ENCODE results near the gene PKP1. TPM values are rescaled to one million over a fixed set of nuclear protein-coding genes. Genes with fewer than 3 reads are reported as not detected.

Gene PKP1
- total RNA-seq, 2 donors from 2014 or later, result 36.8 to 82.9 TPM

DNA sequence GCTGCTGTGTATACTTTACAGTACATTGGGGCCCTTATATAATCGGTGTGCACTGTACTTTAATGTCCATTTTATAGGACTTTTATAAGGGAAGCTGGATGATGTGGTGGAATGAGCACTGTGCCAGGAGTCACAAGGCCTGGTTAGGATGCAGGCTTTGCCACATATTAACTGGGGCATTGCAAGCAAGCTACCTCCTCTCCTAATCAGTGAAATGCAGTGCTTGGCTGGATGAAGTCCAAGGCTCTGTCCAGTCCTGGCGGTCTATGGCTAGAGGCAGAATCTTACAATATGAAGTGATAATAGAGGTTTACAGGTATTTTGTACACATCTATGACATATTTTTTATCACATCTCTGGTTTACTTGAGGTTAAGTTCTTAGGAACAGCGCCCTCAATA, 1.7 kb upstream of the PKP1 start:
- WGBS, result 39% methylated on average over 3 of the region's 3 CpGs
- H3K4me3 ChIP-seq, result no peak overlapping the region
- intact Hi-C loops (cut with DNase I), result no loop called here
- H3K4me1 ChIP-seq (replicated peaks), result peaks cover 6% of the 10 kb centered on the region
- TF ChIP-seq POLR2A (IDR thresholded peaks at IDR 0.05) (no peak), POLR2AphosphoS5 (IDR thresholded peaks at IDR 0.05) (no peak)
- TF ChIP-seq, protein P1, sequence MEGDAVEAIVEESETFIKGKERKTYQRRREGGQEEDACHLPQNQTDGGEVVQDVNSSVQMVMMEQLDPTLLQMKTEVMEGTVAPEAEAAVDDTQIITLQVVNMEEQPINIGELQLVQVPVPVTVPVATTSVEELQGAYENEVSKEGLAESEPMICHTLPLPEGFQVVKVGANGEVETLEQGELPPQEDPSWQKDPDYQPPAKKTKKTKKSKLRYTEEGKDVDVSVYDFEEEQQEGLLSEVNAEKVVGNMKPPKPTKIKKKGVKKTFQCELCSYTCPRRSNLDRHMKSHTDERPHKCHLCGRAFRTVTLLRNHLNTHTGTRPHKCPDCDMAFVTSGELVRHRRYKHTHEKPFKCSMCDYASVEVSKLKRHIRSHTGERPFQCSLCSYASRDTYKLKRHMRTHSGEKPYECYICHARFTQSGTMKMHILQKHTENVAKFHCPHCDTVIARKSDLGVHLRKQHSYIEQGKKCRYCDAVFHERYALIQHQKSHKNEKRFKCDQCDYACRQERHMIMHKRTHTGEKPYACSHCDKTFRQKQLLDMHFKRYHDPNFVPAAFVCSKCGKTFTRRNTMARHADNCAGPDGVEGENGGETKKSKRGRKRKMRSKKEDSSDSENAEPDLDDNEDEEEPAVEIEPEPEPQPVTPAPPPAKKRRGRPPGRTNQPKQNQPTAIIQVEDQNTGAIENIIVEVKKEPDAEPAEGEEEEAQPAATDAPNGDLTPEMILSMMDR (IDR thresholded peaks at IDR 0.05), result no peak
- H3K36me3 ChIP-seq, result no peaks in the 10 kb centered on the region
- H3K9me3 ChIP-seq, result no peaks in the 10 kb centered on the region
- no peak for DNase-seq (ENCODE audit: low spot score)
- H3K27ac ChIP-seq, result peak overlapping the region; percentile 69 to 87
- no peaks in the 10 kb centered on the region for H3K27me3 ChIP-seq (replicated peaks; ENCODE audit: insufficient read depth)

- H3K27me3 ChIP-seq (replicated peaks; ENCODE audit: insufficient read depth), result no peaks in the 10 kb centered on the region
These were observed 1.1 kb upstream of the PKP1 start for GRCh38 chr1:201282216-201282615.

GRCh38 chr1:201283836-201284553, 689 bp downstream of the PKP1 start:
- Histone ChIP-seq H3K36me3 (no peaks in the 10 kb centered on the region), H3K9me3 (no peaks in the 10 kb centered on the region), H3K4me3 (peak overlapping the region; percentile 35 to 50), H3K4me1 (replicated peaks) (peaks cover 6% of the 10 kb centered on the region), H3K27ac (peak overlapping the region; percentile 69 to 87), H3K27me3 (replicated peaks; ENCODE audit: insufficient read depth) (no peaks in the 10 kb centered on the region)
- intact Hi-C loops (cut with DNase I), result no loop called here
- 31% methylated on average over 37 of the region's 53 CpGs for WGBS
- TF ChIP-seq POLR2AphosphoS5 (IDR thresholded peaks at IDR 0.05), result no peak
- TF ChIP-seq, protein P1 (IDR thresholded peaks at IDR 0.05), result no peak
- TF ChIP-seq POLR2A (IDR thresholded peaks at IDR 0.05), result no peak
- no peak for DNase-seq (ENCODE audit: low spot score)

More at GRCh38 chr1:201282216-201282615, 1.1 kb upstream of the PKP1 start:
- Histone ChIP-seq H3K4me3 (no peak overlapping the region), H3K27ac (peak overlapping the region; percentile 69 to 87), H3K4me1 (replicated peaks) (peaks cover 6% of the 10 kb centered on the region), H3K9me3 (no peaks in the 10 kb centered on the region), H3K36me3 (no peaks in the 10 kb centered on the region)
- intact Hi-C loops (cut with DNase I), result no loop called here
- DNase-seq (ENCODE audit: low spot score), result no peak
- TF ChIP-seq, protein P1 (IDR thresholded peaks at IDR 0.05), result no peak
- TF ChIP-seq POLR2AphosphoS5 (IDR thresholded peaks at IDR 0.05) (peak; percentile 33), POLR2A (IDR thresholded peaks at IDR 0.05) (no peak)
- 43% methylated on average over 6 of the region's 6 CpGs for WGBS

- H3K4me3 ChIP-seq, result peak overlapping the region; percentile 35 to 50
- H3K4me1 ChIP-seq (replicated peaks), result peaks cover 6% of the 10 kb centered on the region
- intact Hi-C loops (cut with DNase I), result no loop called here
- H3K27ac ChIP-seq, result peak overlapping the region; percentile 69 to 87
- H3K36me3 ChIP-seq, result no peaks in the 10 kb centered on the region
- 33% methylated on average over 6 of the region's 6 CpGs for WGBS
- H3K9me3 ChIP-seq, result no peaks in the 10 kb centered on the region
- no peaks in the 10 kb centered on the region for H3K27me3 ChIP-seq (replicated peaks; ENCODE audit: insufficient read depth)
- DNase-seq (ENCODE audit: low spot score), result no peak
- TF ChIP-seq POLR2AphosphoS5 (IDR thresholded peaks at IDR 0.05) (peak; percentile 48), POLR2A (IDR thresholded peaks at IDR 0.05) (peak; percentile 26)
- TF ChIP-seq, protein P1 (IDR thresholded peaks at IDR 0.05), result no peak
These were observed 1.3 kb downstream of the PKP1 start for GRCh38 chr1:201284636-201285035.

- peak overlapping the region; percentile 69 to 87 for H3K27ac ChIP-seq
- peaks cover 6% of the 10 kb centered on the region for H3K4me1 ChIP-seq (replicated peaks)
- H3K27me3 ChIP-seq (replicated peaks; ENCODE audit: insufficient read depth), result no peaks in the 10 kb centered on the region
- no peaks in the 10 kb centered on the region for H3K9me3 ChIP-seq
- H3K36me3 ChIP-seq, result no peaks in the 10 kb centered on the region
- no peak for DNase-seq (ENCODE audit: low spot score)
- peak overlapping the region; percentile 35 to 50 for H3K4me3 ChIP-seq
- WGBS, result 57% methylated on average over 7 of the region's 7 CpGs
- peak; percentile 11 for TF ChIP-seq POLR2A (IDR thresholded peaks at IDR 0.05)
- no peak for TF ChIP-seq POLR2AphosphoS5 (IDR thresholded peaks at IDR 0.05)
- intact Hi-C loops (cut with DNase I), result no loop called here
These were observed 2.5 kb downstream of the PKP1 start for GRCh38 chr1:201285846-201286245.
